ENCODE results near the gene FNTB. TPM values are rescaled to one million over a fixed set of nuclear protein-coding genes. Genes with fewer than 3 reads are reported as not detected.
"Not testable (repeated sequence)": the region's sequence is repeated elsewhere in the genome, so short reads cannot be mapped to it uniquely, and the experiment has no call there.

The FNTB gene
- polyA plus RNA-seq, 1 experiment: 17.3 TPM

- TF ChIP-seq, protein P1, sequence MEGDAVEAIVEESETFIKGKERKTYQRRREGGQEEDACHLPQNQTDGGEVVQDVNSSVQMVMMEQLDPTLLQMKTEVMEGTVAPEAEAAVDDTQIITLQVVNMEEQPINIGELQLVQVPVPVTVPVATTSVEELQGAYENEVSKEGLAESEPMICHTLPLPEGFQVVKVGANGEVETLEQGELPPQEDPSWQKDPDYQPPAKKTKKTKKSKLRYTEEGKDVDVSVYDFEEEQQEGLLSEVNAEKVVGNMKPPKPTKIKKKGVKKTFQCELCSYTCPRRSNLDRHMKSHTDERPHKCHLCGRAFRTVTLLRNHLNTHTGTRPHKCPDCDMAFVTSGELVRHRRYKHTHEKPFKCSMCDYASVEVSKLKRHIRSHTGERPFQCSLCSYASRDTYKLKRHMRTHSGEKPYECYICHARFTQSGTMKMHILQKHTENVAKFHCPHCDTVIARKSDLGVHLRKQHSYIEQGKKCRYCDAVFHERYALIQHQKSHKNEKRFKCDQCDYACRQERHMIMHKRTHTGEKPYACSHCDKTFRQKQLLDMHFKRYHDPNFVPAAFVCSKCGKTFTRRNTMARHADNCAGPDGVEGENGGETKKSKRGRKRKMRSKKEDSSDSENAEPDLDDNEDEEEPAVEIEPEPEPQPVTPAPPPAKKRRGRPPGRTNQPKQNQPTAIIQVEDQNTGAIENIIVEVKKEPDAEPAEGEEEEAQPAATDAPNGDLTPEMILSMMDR (IDR thresholded peaks at IDR 0.05; ENCODE audit: low read depth, low read length): no peak
- Histone ChIP-seq H3K4me3 (ENCODE audit: low read depth, low read length) (no peak overlapping the region), H3K9me3 (ENCODE audit: control insufficient read depth, insufficient read depth, low read length) (no peaks in the 10 kb centered on the region), H3K27me3 (ENCODE audit: control insufficient read depth, insufficient read depth, low read length) (no peaks in the 10 kb centered on the region), H3K27ac (ENCODE audit: low read depth, low read length) (no peak overlapping the region)
- ChIA-PET CTCF (interaction anchor here (1.9 kb wide), 1 partner anchor 9 kb away, joined by 14 read pairs; no protein-coding TSS in a partner anchor), POLR2A (no interaction called here)
- DNase-seq (ENCODE audit: low read depth, low spot score): no peak
Measured at GRCh38 chr14:65028937-65029336, 42.2 kb downstream of the FNTB start.

GRCh38 chr14:65031321-65031720 is 44.6 kb downstream of the FNTB start:
- H3K4me3 ChIP-seq (ENCODE audit: low read depth, low read length); DNase-seq (ENCODE audit: low read depth, low spot score); H3K9me3 ChIP-seq (ENCODE audit: control insufficient read depth, insufficient read depth, low read length); H3K27ac ChIP-seq (ENCODE audit: low read depth, low read length); POLR2A ChIA-PET; H3K27me3 ChIP-seq (ENCODE audit: control insufficient read depth, insufficient read depth, low read length): not testable (repeated sequence)
- CTCF ChIA-PET: interaction anchor here (1.6 kb wide), 1 partner anchor 11 kb away, joined by 4 read pairs; no protein-coding TSS in a partner anchor

GRCh38 chr14:65032319-65032718 is 45.6 kb downstream of the FNTB start:
- DNase-seq (ENCODE audit: low read depth, low spot score): no peak
- H3K9me3 ChIP-seq (ENCODE audit: control insufficient read depth, insufficient read depth, low read length): no peaks in the 10 kb centered on the region
- H3K27me3 ChIP-seq (ENCODE audit: control insufficient read depth, insufficient read depth, low read length): no peaks in the 10 kb centered on the region
- TF ChIP-seq, protein P1 (IDR thresholded peaks at IDR 0.05; ENCODE audit: low read depth, low read length): no peak
- H3K4me3 ChIP-seq (ENCODE audit: low read depth, low read length): no peak overlapping the region
- CTCF ChIA-PET: interaction anchor here (3.0 kb wide), 1 partner anchor 12 kb away, joined by 18 read pairs; no protein-coding TSS in a partner anchor
- POLR2A ChIA-PET: no interaction called here
- H3K27ac ChIP-seq (ENCODE audit: low read depth, low read length): no peak overlapping the region

DNA sequence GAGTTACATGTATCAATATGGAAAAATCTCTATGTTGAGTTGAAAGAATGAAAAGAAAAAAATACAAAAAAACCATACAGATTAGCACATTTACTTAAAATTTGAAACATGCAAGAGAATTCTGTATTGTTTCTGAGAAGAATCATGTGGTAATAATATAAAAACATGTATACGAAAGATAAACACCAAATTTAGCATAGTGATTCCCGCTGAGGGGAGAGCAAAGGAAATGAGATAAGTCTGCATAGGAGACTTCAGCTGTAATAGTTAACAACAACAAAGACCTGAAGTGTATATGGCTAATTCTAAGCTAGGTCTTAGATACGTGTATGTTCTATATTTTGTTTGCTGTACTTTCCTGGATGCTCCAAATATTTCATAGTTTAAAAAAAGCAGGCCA is 46.5 kb downstream of the FNTB start:
- ChIA-PET POLR2A (no interaction called here), CTCF (interaction anchor here (3.0 kb wide), 1 partner anchor 13 kb away, joined by 18 read pairs; no protein-coding TSS in a partner anchor)
- Histone ChIP-seq H3K4me3 (ENCODE audit: low read depth, low read length) (no peak overlapping the region), H3K27ac (ENCODE audit: low read depth, low read length) (no peak overlapping the region), H3K9me3 (ENCODE audit: control insufficient read depth, insufficient read depth, low read length) (no peaks in the 10 kb centered on the region), H3K27me3 (ENCODE audit: control insufficient read depth, insufficient read depth, low read length) (no peaks in the 10 kb centered on the region)
- TF ChIP-seq, protein P1 (IDR thresholded peaks at IDR 0.05; ENCODE audit: low read depth, low read length): no peak
- DNase-seq (ENCODE audit: low read depth, low spot score): no peak

DNA sequence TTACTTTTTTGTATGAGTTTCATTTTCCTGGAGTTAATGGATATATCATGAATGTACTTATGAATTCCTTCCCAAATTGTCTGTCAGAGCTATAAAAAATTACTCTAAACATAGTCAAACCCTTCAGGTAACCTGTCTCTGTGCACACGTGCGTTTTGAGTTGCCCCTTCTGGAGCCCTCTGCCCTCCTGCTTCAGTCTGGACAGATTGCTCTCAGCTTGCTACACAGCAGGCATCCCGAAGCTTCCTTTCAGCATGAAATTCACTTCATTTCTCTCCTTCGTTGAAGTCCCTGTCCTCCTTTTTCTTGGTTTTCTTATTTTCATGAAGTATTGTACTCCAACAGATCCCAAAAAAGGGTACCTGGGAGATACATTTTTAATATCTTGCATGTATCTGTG is 47.3 kb downstream of the FNTB start:
- no peaks in the 10 kb centered on the region for H3K27me3 ChIP-seq (ENCODE audit: control insufficient read depth, insufficient read depth, low read length)
- H3K27ac ChIP-seq (ENCODE audit: low read depth, low read length): no peak overlapping the region
- ChIA-PET CTCF (interaction anchor here (3.0 kb wide), 1 partner anchor 14 kb away, joined by 18 read pairs; no protein-coding TSS in a partner anchor), POLR2A (no interaction called here)
- H3K4me3 ChIP-seq (ENCODE audit: low read depth, low read length): no peak overlapping the region
- TF ChIP-seq, protein P1 (IDR thresholded peaks at IDR 0.05; ENCODE audit: low read depth, low read length): no peak
- DNase-seq (ENCODE audit: low read depth, low spot score): no peak
- H3K9me3 ChIP-seq (ENCODE audit: control insufficient read depth, insufficient read depth, low read length): no peaks in the 10 kb centered on the region
